K562 (cell line): ENCODE results near the gene UVRAG. TPM values are rescaled to one million over a fixed set of nuclear protein-coding genes. Genes with fewer than 3 reads are reported as not detected.

ENCODE experiments used
- ESRRA ChIP-seq: fragments of 450-650 bp; IDR thresholded peaks from 2 replicates; pipeline ENCODE4 v1.6.1; 2014; ENCODE audit warnings: low read depth, mild to moderate bottlenecking, moderate library complexity, borderline replicate concordance
- FOXJ2 ChIP-seq: fragments of 200-800 bp; sonication (Bioruptor generic); IDR thresholded peaks from 2 replicates; pipeline ENCODE4 v1.6.1; 2016; ENCODE audit warnings: missing genetic modification characterization, missing compliant biosample characterization
- FOXK2 ChIP-seq, 2 experiments: fragments of 450-650 bp; IDR thresholded peaks in 1 of 2; conservative IDR thresholded peaks in 1 of 2; 2 replicates each; pipeline ENCODE4 v1.6.1; 2016; ENCODE audit warnings: low read depth in 2 of 2, mild to moderate bottlenecking in 1 of 2
- GATAD2B ChIP-seq: fragments of 450-650 bp; IDR thresholded peaks from 2 replicates; pipeline ENCODE4 v1.6.1; 2017; ENCODE audit warnings: mild to moderate bottlenecking, borderline replicate concordance
- MBD2 ChIP-seq: sonication (generic); IDR thresholded peaks from 2 replicates; pipeline ENCODE4 v1.6.1; 2016; ENCODE audit warnings: low read depth, borderline replicate concordance
- NCOR1 ChIP-seq: fragments of 450-650 bp; IDR thresholded peaks from 2 replicates; pipeline ENCODE4 v1.6.1; 2016; ENCODE audit warnings: mild to moderate bottlenecking, moderate library complexity
- NONO ChIP-seq, 2 experiments: fragments of 200-400 bp in 1 of 2; fragments of 450-650 bp in 1 of 2; formaldehyde crosslinking in 1 of 2; IDR thresholded peaks; 2 replicates each; pipeline ENCODE4 v1.6.1; 2017; ENCODE audit warnings: low read depth in 2 of 2, mild to moderate bottlenecking in 2 of 2, moderate library complexity in 2 of 2, low read length in 1 of 2
- SNIP1 ChIP-seq: fragments of 450-650 bp; IDR thresholded peaks from 2 replicates; pipeline ENCODE4 v1.7.1; 2017; ENCODE audit warnings: low read depth, mild to moderate bottlenecking
- TCF3 ChIP-seq: sonication (generic); formaldehyde crosslinking; IDR thresholded peaks from 2 replicates; pipeline ENCODE4 v1.4.0; 2020; ENCODE audit warnings: mild to moderate bottlenecking, missing genetic modification reagents
- ZC3H11A ChIP-seq: IDR thresholded peaks from 2 replicates; pipeline ENCODE4 v1.6.1; 2012; ENCODE audit warnings: low read depth, low read length, improper control_type of control experiment
- ZNF384 ChIP-seq: IDR thresholded peaks from 2 replicates; pipeline ENCODE4 v1.6.1; 2012; ENCODE audit warnings: low read depth, low read length, improper control_type of control experiment
- ZNF785 ChIP-seq: fragments of 250-450 bp; sonication (Bioruptor Pico); IDR thresholded peaks from 2 replicates; pipeline ENCODE4 v1.4.0; 2020; ENCODE audit warnings: mild to moderate bottlenecking
- polyA plus RNA-seq, 8 experiments: library from polyadenylated mRNA; depleted of rRNA in 4 of 8; stranded (reverse) in 5 of 8; unstranded in 3 of 8; fragments of >200 nt; fragmentation: Nextera tagmentation in 2 of 8; fragmentation: Illumina TruSeq in 1 of 8; extraction: Ambion mirVana in 2 of 8; extraction: Trizol in 1 of 8; gene quantifications; 2 replicates each; pipeline versions ENCODE4 v1.2.1 to v1.2.3, GENCODE V29; 2011 to 2014; ENCODE audit warnings: inconsistent platforms in 1 of 8, missing spikeins in 1 of 8
- total RNA-seq, 7 experiments: library from RNA; depleted of rRNA in 6 of 7; stranded (reverse); fragments of >200 nt in 6 of 7; fragmentation: Illumina TruSeq in 2 of 7; extraction: Trizol in 2 of 7; gene quantifications; 2 replicates each; pipeline versions ENCODE4 v1.2.1 to v1.2.3, GENCODE V29; 2011 to 2021; ENCODE audit warnings: low replicate concordance in 1 of 7
- TF ChIP-seq, protein P1 (sequence below), 2 experiments: fragments of 450-650 bp in 1 of 2; sonication (generic) in 1 of 2; formaldehyde crosslinking in 1 of 2; IDR thresholded peaks; 2 replicates each; pipeline versions ENCODE4 v1.7.1 to v1.9.0; 2016 to 2022; ENCODE audit warnings: inconsistent platforms in 1 of 2, mild to moderate bottlenecking in 1 of 2, missing genetic modification reagents in 1 of 2
- TF ChIP-seq, protein P2 (sequence below): fragments of 250-450 bp; sonication (Bioruptor Pico); IDR thresholded peaks from 2 replicates; pipeline ENCODE4 v1.8.0; 2021; ENCODE audit warnings: mild to moderate bottlenecking, moderate library complexity
- TF ChIP-seq, protein P3 (sequence below): fragments of 250-450 bp; sonication (Bioruptor Pico); IDR thresholded peaks from 2 replicates; pipeline ENCODE4 v1.8.0; 2022; ENCODE audit warnings: inconsistent platforms

UVRAG gene
- total and polyA plus RNA-seq, 9 of the 15 experiments (the other 6 are each of a cell fraction or from before 2014, with no cell fraction given): 3.1 to 17.8 (median 12.4) TPM

DNA sequence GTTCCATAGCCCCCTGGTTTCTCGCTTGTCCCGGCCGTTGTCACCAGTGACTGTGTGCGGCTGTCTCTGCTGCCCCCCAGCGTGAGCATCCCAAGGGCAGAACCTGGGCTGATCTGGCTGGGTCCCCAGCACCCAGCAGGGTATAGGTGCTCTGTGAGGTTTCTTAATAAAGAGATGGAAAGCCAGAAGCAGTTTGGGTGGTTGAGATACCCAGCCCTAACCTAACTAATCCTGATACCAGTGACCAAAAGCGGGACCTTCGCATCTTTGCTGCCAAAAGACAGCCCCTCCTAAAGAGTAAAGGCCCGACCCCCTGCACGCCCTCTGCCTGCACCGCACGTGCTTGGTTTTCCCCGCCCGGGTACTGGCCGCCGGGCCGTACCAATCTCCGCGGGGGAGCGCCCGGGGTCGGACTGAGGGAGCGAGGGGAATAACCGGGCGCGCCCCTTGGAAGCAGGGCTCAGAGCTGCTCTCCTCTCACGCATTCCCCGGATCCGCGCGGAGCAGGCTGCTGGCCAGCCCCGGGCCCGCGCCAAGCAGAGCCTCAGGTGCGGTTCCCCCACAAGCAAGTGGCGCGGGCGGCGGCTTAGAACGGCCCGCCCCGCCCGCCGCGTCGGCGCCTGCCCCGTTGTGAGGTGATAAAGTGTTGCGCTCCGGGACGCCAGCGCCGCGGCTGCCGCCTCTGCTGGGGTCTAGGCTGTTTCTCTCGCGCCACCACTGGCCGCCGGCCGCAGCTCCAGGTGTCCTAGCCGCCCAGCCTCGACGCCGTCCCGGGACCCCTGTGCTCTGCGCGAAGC, 46.7 kb upstream of the UVRAG start, which contains the start of gene DGAT2 (continued):
- TF ChIP-seq, protein P1, sequence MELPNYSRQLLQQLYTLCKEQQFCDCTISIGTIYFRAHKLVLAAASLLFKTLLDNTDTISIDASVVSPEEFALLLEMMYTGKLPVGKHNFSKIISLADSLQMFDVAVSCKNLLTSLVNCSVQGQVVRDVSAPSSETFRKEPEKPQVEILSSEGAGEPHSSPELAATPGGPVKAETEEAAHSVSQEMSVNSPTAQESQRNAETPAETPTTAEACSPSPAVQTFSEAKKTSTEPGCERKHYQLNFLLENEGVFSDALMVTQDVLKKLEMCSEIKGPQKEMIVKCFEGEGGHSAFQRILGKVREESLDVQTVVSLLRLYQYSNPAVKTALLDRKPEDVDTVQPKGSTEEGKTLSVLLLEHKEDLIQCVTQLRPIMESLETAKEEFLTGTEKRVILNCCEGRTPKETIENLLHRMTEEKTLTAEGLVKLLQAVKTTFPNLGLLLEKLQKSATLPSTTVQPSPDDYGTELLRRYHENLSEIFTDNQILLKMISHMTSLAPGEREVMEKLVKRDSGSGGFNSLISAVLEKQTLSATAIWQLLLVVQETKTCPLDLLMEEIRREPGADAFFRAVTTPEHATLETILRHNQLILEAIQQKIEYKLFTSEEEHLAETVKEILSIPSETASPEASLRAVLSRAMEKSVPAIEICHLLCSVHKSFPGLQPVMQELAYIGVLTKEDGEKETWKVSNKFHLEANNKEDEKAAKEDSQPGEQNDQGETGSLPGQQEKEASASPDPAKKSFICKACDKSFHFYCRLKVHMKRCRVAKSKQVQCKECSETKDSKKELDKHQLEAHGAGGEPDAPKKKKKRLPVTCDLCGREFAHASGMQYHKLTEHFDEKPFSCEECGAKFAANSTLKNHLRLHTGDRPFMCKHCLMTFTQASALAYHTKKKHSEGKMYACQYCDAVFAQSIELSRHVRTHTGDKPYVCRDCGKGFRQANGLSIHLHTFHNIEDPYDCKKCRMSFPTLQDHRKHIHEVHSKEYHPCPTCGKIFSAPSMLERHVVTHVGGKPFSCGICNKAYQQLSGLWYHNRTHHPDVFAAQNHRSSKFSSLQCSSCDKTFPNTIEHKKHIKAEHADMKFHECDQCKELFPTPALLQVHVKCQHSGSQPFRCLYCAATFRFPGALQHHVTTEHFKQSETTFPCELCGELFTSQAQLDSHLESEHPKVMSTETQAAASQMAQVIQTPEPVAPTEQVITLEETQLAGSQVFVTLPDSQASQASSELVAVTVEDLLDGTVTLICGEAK (IDR thresholded peaks at IDR 0.05): 0 out of 2 replicates have a peak, but pooled peaks have one; percentile 12
- TF ChIP-seq, protein P1 (CRISPR knock-in tag; IDR thresholded peaks at IDR 0.05): no peak
- TF ChIP-seq GATAD2B: no peak; the same call in 1 of the 2 replicates
- peak; percentile 96 for TF ChIP-seq MBD2
- 0 out of 2 replicates have a peak, but pooled peaks have one; percentile 24 for TF ChIP-seq ZC3H11A
- peak; percentile 55; the same call in 1 of the 2 replicates for TF ChIP-seq ESRRA
- no peak for TF ChIP-seq SNIP1
- TF ChIP-seq, protein P2, sequence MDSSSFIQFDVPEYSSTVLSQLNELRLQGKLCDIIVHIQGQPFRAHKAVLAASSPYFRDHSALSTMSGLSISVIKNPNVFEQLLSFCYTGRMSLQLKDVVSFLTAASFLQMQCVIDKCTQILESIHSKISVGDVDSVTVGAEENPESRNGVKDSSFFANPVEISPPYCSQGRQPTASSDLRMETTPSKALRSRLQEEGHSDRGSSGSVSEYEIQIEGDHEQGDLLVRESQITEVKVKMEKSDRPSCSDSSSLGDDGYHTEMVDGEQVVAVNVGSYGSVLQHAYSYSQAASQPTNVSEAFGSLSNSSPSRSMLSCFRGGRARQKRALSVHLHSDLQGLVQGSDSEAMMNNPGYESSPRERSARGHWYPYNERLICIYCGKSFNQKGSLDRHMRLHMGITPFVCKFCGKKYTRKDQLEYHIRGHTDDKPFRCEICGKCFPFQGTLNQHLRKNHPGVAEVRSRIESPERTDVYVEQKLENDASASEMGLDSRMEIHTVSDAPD: no peak
- TF ChIP-seq TCF3: no peak
- TF ChIP-seq ZNF384: no peak
- peak in 1 of 2 experiments; percentile 100; a peak in 2 of 4 replicates for TF ChIP-seq FOXK2 (conservative IDR thresholded peaks at IDR 0.05 in 1 of 2, IDR thresholded peaks at IDR 0.05 in 1 of 2; ENCODE audit: low read depth in 2 of 2)
- TF ChIP-seq FOXJ2 (tag): no peak
- TF ChIP-seq NCOR1: peak; percentile 37; the same call in 1 of the 2 replicates
- TF ChIP-seq NONO (IDR thresholded peaks at IDR 0.05; ENCODE audit: low read depth in 2 of 2, low read length in 1 of 2): peak; percentile 55 to 100; a peak in 3 of 4 replicates
- no peak for TF ChIP-seq ZNF785 (CRISPR knock-in tag)
- TF ChIP-seq, protein P3, sequence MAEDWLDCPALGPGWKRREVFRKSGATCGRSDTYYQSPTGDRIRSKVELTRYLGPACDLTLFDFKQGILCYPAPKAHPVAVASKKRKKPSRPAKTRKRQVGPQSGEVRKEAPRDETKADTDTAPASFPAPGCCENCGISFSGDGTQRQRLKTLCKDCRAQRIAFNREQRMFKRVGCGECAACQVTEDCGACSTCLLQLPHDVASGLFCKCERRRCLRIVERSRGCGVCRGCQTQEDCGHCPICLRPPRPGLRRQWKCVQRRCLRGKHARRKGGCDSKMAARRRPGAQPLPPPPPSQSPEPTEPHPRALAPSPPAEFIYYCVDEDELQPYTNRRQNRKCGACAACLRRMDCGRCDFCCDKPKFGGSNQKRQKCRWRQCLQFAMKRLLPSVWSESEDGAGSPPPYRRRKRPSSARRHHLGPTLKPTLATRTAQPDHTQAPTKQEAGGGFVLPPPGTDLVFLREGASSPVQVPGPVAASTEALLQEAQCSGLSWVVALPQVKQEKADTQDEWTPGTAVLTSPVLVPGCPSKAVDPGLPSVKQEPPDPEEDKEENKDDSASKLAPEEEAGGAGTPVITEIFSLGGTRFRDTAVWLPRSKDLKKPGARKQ (CRISPR knock-in tag): no peak
